Stimulated activated CD4-positive, alpha-beta T cell treated with anti-CD3 and anti-CD28 coated beads, Interleukin-4, amount 100 ng/mL, for 4 hours (primary cell): Measurements from ENCODE around the gene MAMDC2.

Experiments
- DNase-seq, 2 experiments: peaks; one replicate each; pipeline ENCODE4 v3.0.0-alpha.2; 2020

MAMDC2 gene, protein sequence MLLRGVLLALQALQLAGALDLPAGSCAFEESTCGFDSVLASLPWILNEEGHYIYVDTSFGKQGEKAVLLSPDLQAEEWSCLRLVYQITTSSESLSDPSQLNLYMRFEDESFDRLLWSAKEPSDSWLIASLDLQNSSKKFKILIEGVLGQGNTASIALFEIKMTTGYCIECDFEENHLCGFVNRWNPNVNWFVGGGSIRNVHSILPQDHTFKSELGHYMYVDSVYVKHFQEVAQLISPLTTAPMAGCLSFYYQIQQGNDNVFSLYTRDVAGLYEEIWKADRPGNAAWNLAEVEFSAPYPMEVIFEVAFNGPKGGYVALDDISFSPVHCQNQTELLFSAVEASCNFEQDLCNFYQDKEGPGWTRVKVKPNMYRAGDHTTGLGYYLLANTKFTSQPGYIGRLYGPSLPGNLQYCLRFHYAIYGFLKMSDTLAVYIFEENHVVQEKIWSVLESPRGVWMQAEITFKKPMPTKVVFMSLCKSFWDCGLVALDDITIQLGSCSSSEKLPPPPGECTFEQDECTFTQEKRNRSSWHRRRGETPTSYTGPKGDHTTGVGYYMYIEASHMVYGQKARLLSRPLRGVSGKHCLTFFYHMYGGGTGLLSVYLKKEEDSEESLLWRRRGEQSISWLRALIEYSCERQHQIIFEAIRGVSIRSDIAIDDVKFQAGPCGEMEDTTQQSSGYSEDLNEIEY

GRCh38 chr9:70043689-70044489, at the start of gene MAMDC2:
TSS of gene MAMDC2 (plus strand) at chr9:70043848. CDS start at chr9:70044198, 350 bp downstream.
- DNase-seq, result no peak

- no peak for DNase-seq
Observed at GRCh38 chr9:69995846-69996245, 47.8 kb upstream of the MAMDC2 start.

DNA sequence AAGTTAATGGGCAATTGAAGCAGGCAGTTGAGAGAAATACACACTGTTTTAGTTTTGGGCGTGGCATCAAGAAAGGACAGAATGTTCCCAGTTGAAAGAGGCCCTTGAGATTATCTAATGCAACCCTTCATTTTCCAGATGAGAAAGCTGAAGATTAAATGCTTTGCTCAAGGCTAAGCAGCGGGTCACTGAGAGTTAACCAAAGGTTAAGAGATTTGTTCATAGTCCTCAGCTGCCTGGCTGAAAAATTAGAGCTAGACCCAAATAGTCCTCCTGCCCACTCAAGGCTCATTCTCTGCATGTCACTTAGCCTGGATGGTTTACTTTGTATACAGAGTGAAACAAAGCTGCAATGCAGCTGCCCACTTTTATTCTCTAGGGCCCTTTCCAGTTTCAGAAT, 46.7 kb upstream of the MAMDC2 start:
- no peak for DNase-seq

GRCh38 chr9:69997524-69997923, 46.1 kb upstream of the MAMDC2 start:
- no peak for DNase-seq

DNA sequence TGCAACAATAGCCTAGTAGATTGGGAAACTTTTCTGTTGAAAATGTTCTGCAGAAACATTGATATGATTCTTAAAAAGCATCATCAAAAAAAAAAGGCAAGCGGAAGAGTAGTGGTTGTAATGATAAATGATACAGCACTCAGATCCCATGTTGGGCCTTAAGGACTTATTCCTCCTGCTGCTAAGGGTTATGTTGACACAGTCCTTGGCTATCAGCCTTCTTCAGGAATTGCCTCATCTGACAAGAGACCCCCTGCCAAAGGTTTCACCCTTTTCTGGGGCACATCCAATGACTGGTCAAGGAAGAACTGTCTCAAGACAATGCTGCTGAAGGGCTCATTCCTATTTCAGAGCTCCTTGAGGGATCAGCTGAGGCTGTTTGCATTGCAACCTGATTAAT, 44.3 kb upstream of the MAMDC2 start:
- no peak for DNase-seq

DNA sequence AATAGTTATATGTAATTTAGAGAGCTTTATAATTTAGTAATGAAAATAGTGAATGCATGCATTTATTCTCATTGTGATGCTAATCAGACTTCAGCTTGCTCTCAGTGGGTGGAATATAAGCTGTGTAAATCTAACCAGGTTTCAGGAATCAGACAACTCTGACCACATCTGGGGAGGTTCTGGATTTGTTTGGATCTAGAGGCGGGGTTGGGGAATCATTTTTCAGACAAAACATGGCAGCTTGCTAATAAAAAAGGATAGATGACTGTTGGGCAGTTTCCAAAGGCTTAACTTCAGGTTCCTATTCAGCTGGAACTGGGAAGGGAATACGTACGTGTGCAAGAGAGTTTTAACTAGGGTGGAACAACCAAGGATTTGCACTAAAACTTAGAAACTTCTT, 43.2 kb upstream of the MAMDC2 start:
- DNase-seq, result no peak

DNA sequence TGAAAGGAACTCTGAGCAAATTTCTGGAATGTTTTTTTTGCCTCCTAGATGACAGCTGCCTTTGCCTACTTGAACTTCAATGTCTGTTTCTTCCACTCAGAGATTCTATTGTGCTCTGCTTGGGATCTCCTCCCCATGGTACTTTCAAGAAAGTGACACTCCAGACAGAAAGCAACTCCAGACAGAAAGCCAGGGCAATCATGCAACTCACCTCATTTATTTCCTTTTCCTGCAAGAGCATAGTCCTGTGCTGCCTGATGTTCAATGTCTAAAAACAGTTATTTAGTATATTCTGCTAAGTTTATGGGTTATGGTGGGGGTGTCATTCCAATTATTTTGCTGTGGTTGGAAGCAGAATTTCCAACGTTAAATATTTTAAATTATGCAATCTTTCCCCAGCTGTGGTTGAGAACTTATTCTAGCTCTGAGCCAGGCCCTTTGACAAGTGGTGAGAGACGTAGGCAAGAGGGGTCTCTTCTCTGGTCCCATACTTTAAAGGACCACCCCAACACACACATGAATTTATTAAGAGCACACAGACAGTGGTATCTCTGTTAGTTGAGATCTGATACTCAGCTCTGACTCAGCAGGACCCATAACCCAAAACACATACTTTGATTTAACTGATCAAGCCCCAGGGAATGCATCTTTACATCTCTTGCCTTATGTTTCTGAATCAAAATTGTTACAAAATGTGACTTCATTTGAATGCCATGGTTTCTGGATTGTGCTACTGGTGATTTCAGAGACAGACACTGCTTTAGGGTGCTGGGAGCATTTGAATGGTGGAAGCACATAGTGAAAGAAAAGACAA, 39.5 kb upstream of the MAMDC2 start:
- DNase-seq, result no peak

- DNase-seq, result no peak
Observed at GRCh38 chr9:70006306-70006705, 37.3 kb upstream of the MAMDC2 start.

DNA sequence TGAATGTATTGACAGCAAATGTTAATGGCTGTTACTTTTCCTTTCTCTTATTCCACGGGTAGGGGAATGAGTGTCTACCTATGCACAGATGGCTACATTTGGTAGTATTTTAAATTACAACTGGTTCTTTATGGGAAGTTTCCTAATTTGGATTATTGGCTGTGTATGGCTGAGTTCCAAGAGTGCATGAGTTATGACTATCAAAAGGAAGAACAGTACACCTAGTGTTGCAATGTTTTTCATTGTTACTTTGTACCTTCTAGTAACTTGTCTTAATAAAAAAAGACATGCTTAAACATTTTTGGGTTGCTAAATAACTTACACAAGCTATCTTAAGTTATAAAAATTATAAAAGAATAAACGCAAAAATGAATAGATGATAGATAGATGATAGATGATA, 35.8 kb upstream of the MAMDC2 start:
- no peak for DNase-seq

DNA sequence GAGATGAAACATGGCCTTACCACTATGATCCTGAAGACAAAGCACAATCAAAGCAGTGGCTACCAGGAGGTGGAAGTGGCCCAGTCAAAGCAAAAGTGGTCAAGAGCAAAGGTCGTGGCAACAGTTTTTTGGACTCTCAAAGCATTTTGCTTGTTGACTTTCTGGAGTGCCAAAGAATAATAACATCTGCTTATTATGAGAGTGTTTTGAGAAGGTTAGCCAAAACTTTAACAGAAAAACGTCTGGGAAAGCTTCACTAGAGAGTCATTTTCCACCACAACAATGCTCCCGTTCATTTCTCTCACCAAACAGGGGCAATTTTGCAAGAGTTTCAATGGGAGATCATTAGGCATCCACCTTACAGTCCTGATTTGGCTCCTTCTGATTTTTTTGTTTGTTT, 33.6 kb upstream of the MAMDC2 start:
- no peak for DNase-seq

DNA sequence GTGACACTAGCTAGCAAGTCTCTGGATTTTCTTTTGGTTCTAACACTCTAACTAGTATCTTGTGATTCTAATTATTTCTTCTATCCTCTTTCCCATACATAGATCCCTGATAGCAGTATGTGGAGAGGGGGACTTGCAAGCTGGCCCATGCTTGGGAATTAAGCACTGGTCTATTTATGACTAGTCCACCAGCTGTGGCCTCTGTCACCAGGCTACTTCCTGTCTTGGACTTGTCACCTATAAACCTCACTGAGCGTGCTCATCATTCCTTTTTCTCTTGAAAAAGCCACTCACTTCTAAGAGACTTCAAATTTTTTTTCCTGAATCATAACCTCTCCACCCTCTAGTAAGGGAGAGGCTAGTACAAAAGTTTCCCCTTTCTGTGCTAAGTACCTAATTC, 32.3 kb upstream of the MAMDC2 start:
- no peak for DNase-seq

GRCh38 chr9:70012569-70012968, 31.1 kb upstream of the MAMDC2 start:
- DNase-seq, result no peak

- DNase-seq, result no peak
Observed at GRCh38 chr9:70013598-70014196, 30.0 kb upstream of the MAMDC2 start.

DNA sequence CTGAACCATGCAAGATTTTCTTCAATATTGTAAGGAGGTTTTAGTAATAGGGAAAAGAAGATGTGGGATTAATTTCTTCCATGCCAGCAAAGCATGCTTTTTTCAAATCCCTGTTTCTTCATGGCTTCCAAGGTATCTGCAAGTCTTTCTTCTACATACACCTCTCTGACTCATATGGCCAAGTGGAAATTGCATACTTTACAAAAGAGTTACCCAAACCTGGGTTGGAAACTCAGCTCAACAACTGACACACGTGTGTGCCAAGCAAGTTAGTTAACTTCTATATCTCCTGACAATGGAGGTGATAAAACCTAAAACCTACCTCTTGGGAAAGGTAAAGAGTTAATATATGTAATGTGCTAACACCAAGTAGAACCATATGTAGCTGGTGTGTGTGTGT, 28.5 kb upstream of the MAMDC2 start:
- DNase-seq, result no peak

DNA sequence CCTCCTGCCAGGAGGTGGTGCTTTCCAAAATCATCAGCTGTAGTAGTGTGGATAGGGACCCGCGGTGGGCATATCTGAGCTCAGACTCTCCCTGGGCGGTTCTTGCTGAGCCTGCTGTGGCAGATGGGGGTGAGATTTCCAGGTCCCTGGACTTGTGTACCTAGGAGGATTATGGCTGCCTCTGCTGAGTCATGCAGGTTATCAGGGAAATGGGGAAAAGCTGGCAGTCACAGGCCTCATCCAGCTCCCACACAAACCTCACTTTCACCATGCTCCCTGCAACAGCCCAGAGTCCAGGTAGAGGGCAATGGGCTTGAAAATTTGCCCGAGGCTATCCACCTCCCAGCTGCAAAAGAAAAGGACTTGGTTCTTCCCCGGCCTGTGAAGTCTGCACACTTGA, 23.4 kb upstream of the MAMDC2 start:
- no peak for DNase-seq

DNA sequence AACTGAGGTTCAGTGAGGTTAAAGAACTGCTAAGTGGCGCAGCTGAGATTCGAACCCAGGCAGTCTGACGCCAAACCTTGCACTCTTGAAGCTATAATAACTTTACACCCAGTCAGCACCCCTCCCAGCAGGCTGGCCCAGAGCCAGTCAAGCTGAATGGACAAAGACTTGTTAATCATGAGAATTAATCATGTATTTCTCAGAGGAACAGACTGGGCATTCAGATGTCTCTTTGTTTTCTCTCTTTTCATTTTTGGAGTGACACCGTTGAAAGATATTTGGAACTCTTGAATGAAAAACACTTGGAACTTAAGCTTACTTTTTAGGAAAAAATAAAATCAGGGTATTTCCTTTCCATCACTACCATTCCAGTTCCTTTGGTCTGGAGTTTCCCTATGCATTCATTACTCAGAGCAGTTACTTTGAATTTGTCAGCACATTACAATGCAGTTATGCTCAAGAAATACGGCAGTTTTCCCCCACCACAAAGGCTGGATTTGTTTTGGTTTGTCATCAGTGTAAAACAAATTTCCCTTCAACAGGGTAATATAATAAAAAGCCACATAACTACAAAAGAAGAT, 22.6 kb upstream of the MAMDC2 start:
- DNase-seq, result no peak

DNA sequence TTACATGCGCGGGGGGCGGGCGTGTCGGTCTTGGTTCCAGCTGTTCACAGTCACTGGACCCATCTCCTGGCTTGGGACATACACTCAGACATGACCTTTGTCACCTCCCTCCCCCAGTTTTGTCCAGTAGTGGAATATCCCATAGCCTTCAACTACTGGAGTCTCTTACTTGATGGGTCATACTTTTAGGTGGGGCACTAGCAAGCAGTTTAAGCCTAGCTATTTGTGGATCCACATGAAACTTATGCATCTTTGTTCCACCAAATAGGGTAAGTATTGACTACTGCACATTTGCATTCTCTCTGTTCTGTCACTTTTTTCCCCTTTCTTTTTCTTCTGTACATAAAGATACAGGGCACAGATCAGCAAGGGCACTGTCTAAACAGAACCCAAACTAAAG, 15.4 kb upstream of the MAMDC2 start:
- no peak for DNase-seq

DNA sequence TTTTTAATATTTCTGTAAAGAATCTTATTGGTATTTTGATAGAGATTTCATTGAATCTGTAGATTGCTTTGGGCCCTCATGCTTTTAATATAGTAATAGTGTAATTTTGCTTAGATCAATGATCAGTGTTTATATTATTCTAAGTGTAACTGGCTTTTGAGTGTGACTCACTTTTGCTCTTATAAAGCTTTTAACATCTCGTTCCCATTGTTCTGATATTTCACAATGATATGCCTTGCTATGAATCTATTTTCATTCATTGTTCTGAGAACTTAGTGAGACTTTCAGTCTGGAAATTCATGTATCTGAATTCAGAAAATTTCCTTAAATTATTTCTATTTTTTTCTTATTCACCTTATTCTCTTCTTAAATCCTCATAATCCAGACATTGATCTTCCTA, 13.5 kb upstream of the MAMDC2 start:
- DNase-seq, result no peak

DNA sequence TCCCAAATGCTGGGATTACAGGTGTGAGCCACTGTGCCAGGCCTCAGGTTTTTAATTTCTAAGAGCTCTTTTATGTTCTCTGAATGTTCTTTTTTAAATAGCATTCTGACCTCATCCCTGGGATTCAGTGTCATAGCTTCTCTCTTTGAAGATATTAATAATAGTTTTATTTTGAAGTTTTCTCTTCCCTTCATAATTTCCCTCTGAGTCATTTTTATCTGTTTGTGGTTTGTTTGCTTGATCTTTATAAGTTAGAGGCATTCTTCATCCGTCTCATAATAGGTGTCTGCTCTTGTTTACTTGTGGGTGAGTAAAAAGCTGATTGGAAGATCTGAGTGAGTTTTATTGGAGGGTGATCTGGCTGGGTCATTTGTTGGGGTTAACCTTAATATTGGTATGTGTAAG, 12.5 kb upstream of the MAMDC2 start:
- no peak for DNase-seq

DNA sequence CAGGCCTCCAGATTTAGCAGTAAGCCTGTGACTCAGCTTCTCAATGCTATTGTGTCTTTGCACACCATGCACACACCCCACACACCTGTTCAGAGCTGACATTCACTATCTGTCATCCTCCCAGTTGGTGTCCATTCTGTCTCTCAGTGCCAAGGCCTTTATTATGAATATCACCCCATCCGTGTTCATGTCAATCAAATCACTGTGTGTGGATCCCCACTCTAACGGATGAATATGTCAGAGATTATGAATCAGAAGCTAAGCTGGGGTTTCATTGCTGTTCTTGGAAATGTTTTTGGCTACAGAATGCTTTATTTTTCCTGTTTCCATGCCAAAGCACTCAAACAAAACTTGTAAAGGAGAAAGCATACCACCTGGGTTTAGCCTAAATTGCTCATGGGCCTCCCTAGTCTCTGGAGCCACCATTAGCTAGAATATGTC, 9.4 kb upstream of the MAMDC2 start:
- DNase-seq, result no peak

- no peak for DNase-seq
Observed at GRCh38 chr9:70035691-70036090, 8.0 kb upstream of the MAMDC2 start.

DNA sequence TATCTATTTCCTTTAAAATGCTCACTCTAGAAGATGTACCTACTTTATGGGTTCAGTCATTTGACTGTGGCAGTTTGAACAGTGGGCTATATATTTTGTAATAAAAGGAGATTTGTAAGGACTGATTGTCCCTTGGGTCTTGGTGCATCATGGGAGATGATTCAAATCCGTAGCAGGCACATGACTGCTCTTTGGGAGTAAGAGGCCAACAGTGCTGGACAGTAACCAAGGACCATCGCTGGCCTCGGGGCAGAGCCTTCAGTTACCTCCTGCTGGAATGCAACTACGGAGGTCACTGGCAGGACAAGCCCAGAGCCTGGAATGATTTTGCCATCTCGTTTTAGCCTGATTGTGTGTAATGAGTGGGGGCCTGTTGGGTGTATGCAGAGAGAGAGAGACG, 7.0 kb upstream of the MAMDC2 start:
- DNase-seq, result no peak
